Measurements from ENCODE around the gene CLEC9A. TPM values are rescaled to one million over a fixed set of nuclear protein-coding genes. Genes with fewer than 3 reads are reported as not detected.

The CLEC9A gene
- total RNA-seq, 2 experiments from 2014 or later = not detected

DNA sequence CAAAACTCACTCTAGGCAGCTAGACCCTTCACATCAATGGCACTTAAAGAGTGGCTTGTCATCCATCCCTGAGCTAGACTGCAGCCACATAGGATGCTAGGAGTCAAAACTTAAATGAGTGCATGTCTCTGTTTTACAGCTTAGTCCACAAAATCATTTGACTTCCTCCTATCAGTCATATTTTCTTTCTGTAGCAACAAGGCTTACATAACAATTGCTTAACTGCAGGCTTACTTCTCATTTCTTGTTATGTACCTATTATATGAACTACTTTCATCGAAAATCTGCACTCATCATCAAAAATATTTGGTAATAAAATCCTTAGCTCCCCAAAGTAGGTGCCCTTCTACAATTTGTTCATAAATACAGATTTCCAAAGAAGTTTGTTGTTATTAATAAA is 38.2 kb downstream of the CLEC9A start:
- H3K27me3 Mint-ChIP-seq (ENCODE audit: low read depth) = peaks cover 10% of the 10 kb centered on the region
- no peaks in the 10 kb centered on the region for H3K4me1 Mint-ChIP-seq (ENCODE audit: low read depth)
- DNase-seq = no peak
- no peaks in the 10 kb centered on the region for H3K36me3 Mint-ChIP-seq (ENCODE audit: low read depth)
- H3K4me3 Mint-ChIP-seq = no peak overlapping the region
- intact Hi-C loops (cut with micrococcal nuclease) = no loop called here
- no peaks in the 10 kb centered on the region for H3K9me3 Mint-ChIP-seq
- no peak overlapping the region for H3K27ac Mint-ChIP-seq
- CTCF ChIA-PET = no interaction called here

DNA sequence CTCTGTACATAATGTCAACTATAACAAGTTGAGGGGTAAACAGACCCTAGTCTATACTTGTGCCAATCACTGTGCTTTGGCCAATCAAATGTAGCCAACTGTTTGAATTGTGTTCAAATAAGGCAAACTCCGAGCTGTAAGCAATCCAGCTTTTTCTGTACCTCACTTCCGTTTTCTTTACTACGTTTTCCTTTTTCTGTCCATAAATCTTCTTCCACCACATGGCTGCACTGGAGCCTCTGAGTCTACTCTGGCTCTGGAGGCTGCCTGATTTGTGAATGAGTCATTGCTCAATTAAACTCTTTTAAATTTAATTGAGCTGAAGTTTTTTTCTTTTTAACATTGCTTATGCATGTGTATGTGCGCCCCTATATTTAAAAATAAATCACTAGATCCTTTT is 38.6 kb downstream of the CLEC9A start:
- H3K27me3 Mint-ChIP-seq (ENCODE audit: low read depth) = peaks cover 10% of the 10 kb centered on the region
- CTCF ChIA-PET = interaction anchor here (0.7 kb wide), 1 partner anchor 10 kb away, joined by 3 read pairs; no protein-coding TSS in a partner anchor
- intact Hi-C loops (cut with micrococcal nuclease) = no loop called here

DNA sequence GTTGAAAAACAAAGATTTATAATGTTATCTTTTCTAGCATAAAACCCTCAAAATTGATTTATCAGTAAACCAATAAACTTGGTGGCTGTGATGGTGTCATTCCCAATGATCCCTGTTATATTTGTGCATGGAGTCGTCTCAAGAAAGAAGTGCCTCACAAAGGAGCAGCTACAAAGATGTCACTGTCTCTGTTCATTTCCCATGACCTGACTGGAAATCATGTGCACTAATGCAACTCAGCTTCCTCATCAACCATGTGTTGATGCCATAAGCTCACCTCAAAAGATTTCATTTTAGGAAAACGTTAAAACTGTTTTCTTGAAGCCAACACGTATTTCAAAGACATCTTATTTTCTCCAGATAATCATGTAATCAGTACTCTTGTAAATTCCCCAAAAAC is 39.5 kb downstream of the CLEC9A start:
- no peak overlapping the region for H3K4me3 Mint-ChIP-seq
- H3K9me3 Mint-ChIP-seq = no peaks in the 10 kb centered on the region
- CTCF ChIA-PET = interaction anchor here (0.7 kb wide), 2 partner anchors 11 to 56 kb away, joined by 3 read pairs; no protein-coding TSS in a partner anchor
- no peaks in the 10 kb centered on the region for H3K4me1 Mint-ChIP-seq (ENCODE audit: low read depth)
- no peak overlapping the region for H3K27ac Mint-ChIP-seq
- intact Hi-C loops (cut with micrococcal nuclease) = no loop called here
- no peaks in the 10 kb centered on the region for H3K36me3 Mint-ChIP-seq (ENCODE audit: low read depth)
- no peak for DNase-seq
- H3K27me3 Mint-ChIP-seq (ENCODE audit: low read depth) = peaks cover 10% of the 10 kb centered on the region

More for the DNA sequence above, 38.6 kb downstream of the CLEC9A start:
- Mint-ChIP-seq H3K4me3 (no peak overlapping the region), H3K36me3 (ENCODE audit: low read depth) (no peaks in the 10 kb centered on the region), H3K9me3 (no peaks in the 10 kb centered on the region), H3K27ac (no peak overlapping the region), H3K4me1 (ENCODE audit: low read depth) (no peaks in the 10 kb centered on the region)
- no peak for DNase-seq

DNA sequence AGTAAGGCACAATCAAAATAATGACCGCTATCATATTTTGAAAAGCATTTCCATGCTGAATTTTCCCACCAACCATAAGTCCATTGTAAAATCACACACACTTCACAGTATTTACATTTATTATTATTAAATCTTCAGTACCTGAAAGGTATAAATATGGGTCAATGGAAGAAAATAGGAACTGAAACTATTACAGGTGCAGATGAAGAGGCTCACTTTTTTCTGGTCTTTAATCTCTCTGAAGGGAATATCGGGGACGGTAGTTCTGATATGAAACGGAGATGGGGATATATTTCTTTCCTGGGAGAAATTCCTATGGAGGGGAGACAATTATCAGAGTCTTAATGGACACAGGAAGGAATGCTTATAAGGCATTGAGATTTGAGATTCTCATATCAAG is 39.9 kb downstream of the CLEC9A start:
- H3K4me3 Mint-ChIP-seq = no peak overlapping the region
- intact Hi-C loops (cut with micrococcal nuclease) = no loop called here
- no peak for DNase-seq
- H3K27me3 Mint-ChIP-seq (ENCODE audit: low read depth) = peaks cover 10% of the 10 kb centered on the region
- H3K27ac Mint-ChIP-seq = no peak overlapping the region
- CTCF ChIA-PET = interaction anchor here (0.7 kb wide), 1 partner anchor 56 kb away, joined by 3 read pairs; no protein-coding TSS in a partner anchor
- no peaks in the 10 kb centered on the region for H3K36me3 Mint-ChIP-seq (ENCODE audit: low read depth)
- H3K4me1 Mint-ChIP-seq (ENCODE audit: low read depth) = no peaks in the 10 kb centered on the region
- no peaks in the 10 kb centered on the region for H3K9me3 Mint-ChIP-seq

DNA sequence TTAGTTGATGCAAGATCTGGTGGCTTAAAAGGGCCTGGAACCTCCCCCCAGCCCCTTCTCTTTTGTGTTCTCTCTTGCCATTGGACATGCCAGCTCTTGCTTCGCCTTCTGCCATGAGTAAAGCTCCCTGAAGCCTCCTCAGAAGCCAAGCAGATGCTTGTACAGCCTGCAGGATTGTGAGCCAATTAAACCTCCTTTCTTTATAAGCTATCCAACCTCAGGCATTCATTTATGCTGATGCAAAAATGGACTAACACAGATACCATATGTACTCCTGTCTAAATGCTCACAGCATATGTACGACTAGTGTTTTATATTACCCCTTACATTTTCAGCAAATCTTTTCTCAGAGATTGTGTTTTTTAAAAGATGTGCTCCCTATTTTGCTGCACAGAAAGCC is 41.6 kb downstream of the CLEC9A start:
- Mint-ChIP-seq H3K4me3 (no peak overlapping the region), H3K9me3 (no peaks in the 10 kb centered on the region), H3K36me3 (ENCODE audit: low read depth) (no peaks in the 10 kb centered on the region), H3K27me3 (ENCODE audit: low read depth) (peaks cover 10% of the 10 kb centered on the region), H3K4me1 (ENCODE audit: low read depth) (no peaks in the 10 kb centered on the region), H3K27ac (no peak overlapping the region)
- intact Hi-C loops (cut with micrococcal nuclease) = no loop called here
- DNase-seq = no peak
- CTCF ChIA-PET = no interaction called here

DNA sequence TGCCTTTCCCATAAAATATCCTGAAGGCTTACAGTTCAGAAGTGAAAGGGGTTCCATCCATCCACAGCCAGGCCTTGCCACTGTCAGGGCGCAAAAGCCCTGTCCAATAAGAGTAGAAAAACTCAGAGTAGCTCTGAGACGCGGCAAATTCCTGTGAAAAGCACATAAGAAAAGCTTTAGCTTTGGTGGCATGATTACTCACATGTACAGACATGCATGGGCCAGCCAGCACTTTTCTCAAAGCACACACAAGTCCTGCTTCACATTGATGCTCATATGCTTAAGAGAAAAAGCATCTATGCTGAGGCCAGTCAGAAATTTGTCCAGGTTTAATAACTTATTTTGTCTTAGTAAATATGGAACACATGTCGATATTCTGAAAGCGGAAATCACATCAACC is 42.8 kb downstream of the CLEC9A start:
- CTCF ChIA-PET = no interaction called here

DNA sequence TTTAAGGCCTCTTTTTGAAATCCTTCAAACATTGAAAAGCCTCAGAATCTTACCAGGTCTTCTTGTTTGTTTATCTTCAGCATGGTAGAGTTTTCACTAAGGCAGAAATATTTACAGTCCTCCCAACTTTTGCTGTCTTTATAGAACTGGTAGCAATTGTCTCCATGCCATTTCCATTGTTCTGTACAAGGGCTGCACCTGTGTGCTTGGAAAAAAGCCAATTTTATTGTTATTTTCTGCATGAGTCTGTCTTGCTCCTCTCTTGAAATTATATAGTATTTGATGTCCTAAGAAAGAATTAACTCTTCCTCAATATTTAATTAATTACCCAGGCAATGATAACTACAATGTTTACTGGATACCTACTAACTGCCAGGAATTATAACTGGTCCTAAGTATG is 45.0 kb downstream of the CLEC9A start:
- Mint-ChIP-seq H3K27ac (no peak overlapping the region), H3K4me1 (ENCODE audit: low read depth) (no peaks in the 10 kb centered on the region), H3K27me3 (ENCODE audit: low read depth) (peaks cover 3% of the 10 kb centered on the region), H3K9me3 (no peaks in the 10 kb centered on the region), H3K36me3 (ENCODE audit: low read depth) (no peaks in the 10 kb centered on the region), H3K4me3 (no peak overlapping the region)
- CTCF ChIA-PET = no interaction called here
- intact Hi-C loops (cut with micrococcal nuclease) = no loop called here
- DNase-seq = no peak

More for the DNA sequence above, 42.8 kb downstream of the CLEC9A start:
- intact Hi-C loops (cut with micrococcal nuclease) = no loop called here
- no peak overlapping the region for H3K27ac Mint-ChIP-seq
- no peaks in the 10 kb centered on the region for H3K4me1 Mint-ChIP-seq (ENCODE audit: low read depth)
- H3K36me3 Mint-ChIP-seq (ENCODE audit: low read depth) = no peaks in the 10 kb centered on the region
- no peak for DNase-seq
- H3K9me3 Mint-ChIP-seq = no peaks in the 10 kb centered on the region
- H3K27me3 Mint-ChIP-seq (ENCODE audit: low read depth) = peaks cover 7% of the 10 kb centered on the region
- H3K4me3 Mint-ChIP-seq = no peak overlapping the region

DNA sequence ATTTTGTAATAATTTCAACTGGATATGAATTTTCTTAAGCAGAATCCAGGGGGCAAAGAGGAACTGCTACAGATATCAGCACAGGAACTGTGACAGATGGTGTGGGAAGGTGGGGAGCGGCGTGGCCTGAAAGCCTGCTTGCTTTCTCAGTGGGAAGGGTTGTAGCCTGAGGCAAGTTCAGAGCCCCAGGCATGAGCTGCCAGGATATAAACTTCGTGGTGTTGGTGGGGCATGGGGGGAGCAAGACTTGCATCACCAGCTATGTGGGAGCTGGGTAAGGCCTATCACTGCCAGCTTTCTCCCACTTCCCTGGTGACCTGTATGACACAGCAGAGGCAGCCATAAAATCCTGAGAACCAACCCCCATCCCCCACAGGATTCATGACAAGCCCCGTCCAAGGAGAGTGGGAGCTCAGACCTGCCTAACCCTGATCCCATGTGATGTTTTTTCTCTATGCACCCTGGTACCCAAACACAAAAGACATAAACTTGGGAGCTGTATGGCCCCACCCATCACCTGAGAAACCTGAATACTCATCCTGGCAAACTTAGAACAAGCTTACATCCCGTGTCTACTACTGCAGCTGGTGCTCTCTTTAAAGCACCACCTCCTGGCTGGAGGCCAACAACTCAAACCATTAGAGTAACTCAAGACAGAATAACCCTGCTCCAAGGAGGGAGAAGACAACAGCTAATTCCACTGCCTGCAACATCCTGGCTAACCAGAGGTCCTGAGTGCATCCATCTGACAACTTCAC is 51.8 kb downstream of the CLEC9A start:
- no peak for DNase-seq
- intact Hi-C loops (cut with micrococcal nuclease) = no loop called here
- Mint-ChIP-seq H3K27ac (no peak overlapping the region), H3K9me3 (peaks cover 9% of the 10 kb centered on the region), H3K27me3 (ENCODE audit: low read depth) (no peaks in the 10 kb centered on the region), H3K4me1 (ENCODE audit: low read depth) (no peaks in the 10 kb centered on the region), H3K4me3 (no peak overlapping the region), H3K36me3 (ENCODE audit: low read depth) (peaks cover 2% of the 10 kb centered on the region)
- CTCF ChIA-PET = no interaction called here

DNA sequence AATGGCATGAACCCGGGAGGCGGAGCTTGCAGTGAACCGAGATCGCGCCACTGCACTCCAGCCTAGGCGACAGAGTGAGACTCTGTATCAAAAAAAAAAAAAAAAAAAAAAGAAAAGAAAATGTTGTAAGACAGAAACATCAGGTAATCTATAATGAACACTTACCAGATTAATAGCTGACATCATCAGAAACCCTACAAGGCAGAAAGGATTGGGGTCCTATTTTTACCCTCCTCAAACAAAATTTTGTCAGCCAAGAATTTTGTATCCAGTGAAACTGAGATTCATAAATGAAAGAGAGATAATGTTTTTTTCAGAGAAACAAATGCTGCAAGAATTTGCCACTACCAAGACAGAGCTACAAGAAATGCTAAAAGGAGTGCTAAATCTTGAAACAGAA is 54.3 kb downstream of the CLEC9A start:
- intact Hi-C loops (cut with micrococcal nuclease) = no loop called here

DNA sequence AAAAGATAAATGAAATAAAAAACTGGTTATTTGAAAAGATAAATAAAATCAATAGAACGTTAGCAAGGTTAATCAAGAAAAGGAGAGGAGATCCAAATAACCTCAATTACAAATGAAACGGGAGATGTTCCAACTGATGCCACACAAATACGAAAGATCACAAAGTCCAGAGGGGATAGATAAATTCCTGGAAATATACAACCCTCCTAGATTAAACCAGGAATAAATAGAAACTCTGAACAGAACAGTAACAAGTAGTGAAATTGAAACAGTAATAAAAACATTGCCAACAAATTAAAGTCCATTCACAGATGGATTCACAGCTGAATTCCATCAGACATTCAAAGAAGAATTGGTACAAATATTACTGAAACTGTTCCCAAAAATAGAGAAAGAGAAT is 55.9 kb downstream of the CLEC9A start:
- peaks cover 2% of the 10 kb centered on the region for H3K36me3 Mint-ChIP-seq (ENCODE audit: low read depth)
- CTCF ChIA-PET = no interaction called here
- peaks cover 3% of the 10 kb centered on the region for H3K4me1 Mint-ChIP-seq (ENCODE audit: low read depth)
- H3K27me3 Mint-ChIP-seq (ENCODE audit: low read depth) = no peaks in the 10 kb centered on the region
- H3K27ac Mint-ChIP-seq = no peak overlapping the region
- no peak overlapping the region for H3K4me3 Mint-ChIP-seq
- no peak for DNase-seq
- peaks cover 9% of the 10 kb centered on the region for H3K9me3 Mint-ChIP-seq
- intact Hi-C loops (cut with micrococcal nuclease) = no loop called here

More for the DNA sequence above, 54.3 kb downstream of the CLEC9A start:
- H3K4me1 Mint-ChIP-seq (ENCODE audit: low read depth) = no peaks in the 10 kb centered on the region
- no peaks in the 10 kb centered on the region for H3K27me3 Mint-ChIP-seq (ENCODE audit: low read depth)
- H3K36me3 Mint-ChIP-seq (ENCODE audit: low read depth) = peaks cover 2% of the 10 kb centered on the region
- no peak for DNase-seq
- CTCF ChIA-PET = no interaction called here
- H3K4me3 Mint-ChIP-seq = no peak overlapping the region
- no peak overlapping the region for H3K27ac Mint-ChIP-seq
- H3K9me3 Mint-ChIP-seq = peaks cover 9% of the 10 kb centered on the region

DNA sequence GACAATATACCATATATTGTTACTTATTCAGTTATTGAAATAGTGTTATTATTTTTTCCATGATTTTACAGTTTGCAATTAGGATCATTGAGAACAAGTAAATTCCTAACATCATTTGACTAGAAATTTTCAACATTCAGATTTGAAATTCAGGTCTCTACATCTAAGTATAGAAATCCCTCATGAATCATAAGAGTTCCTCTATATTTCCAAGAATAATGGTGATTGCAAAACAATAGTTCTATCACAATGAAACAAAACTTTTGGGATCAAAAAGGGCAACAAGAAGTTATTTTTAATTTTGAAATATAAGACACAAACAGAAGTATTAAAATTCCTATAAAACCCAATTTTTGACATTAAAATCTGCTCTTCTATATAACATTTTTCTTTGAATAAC is 57.5 kb downstream of the CLEC9A start:
- no peak overlapping the region for H3K27ac Mint-ChIP-seq
- H3K36me3 Mint-ChIP-seq (ENCODE audit: low read depth) = peaks cover 2% of the 10 kb centered on the region
- H3K9me3 Mint-ChIP-seq = peaks cover 9% of the 10 kb centered on the region
- intact Hi-C loops (cut with micrococcal nuclease) = no loop called here
- H3K4me3 Mint-ChIP-seq = no peak overlapping the region
- peaks cover 3% of the 10 kb centered on the region for H3K4me1 Mint-ChIP-seq (ENCODE audit: low read depth)
- CTCF ChIA-PET = no interaction called here
- no peak for DNase-seq
- H3K27me3 Mint-ChIP-seq (ENCODE audit: low read depth) = no peaks in the 10 kb centered on the region

DNA sequence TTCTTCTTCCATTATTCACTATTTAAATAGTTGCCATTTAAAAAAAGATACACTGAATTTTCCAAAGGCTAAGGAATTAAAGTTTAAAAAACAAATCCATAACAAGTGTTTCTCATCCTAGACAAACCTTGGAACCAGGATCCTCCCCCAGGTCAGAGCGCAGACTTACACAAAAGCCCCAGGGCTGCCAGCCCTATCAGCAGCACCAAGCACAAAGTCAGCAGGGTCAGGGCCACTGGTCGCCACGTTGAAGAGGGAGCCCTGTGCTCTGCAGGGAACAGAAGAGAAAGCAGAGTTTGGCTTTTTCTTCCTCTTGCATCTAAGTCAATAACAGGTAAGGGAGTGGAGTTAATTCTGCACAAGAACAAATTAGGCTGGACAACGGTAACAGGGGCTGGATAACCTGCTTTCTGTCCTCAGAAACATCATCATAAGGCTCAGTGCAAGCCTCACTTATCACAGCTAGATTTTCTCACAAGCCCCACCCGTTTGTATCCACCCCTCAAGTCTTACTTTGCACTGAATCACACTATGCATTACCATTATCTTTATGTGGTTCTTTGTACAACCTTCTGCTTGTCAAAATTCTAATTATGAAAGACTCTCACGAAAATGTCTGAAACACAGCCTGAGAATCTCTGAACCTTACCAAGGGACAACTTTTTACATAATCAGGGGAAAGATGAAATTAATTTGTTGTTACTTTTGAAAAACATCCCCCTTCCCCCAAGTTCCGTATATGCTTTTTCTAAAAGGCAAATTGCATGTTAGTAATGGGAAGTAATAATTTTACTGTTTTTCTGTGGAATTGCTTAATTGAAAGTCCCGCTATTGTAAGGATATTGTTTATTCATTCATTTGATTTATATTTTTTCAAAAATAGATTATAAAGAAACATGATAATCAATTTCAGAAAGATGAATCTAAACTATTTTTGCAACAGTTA is 58.7 kb downstream of the CLEC9A start:
- no peak overlapping the region for H3K27ac Mint-ChIP-seq
- CTCF ChIA-PET = interaction anchor here (1.1 kb wide), 1 partner anchor 272 kb away, joined by 4 read pairs; no protein-coding TSS in a partner anchor
- no peak overlapping the region for H3K4me3 Mint-ChIP-seq

More for the DNA sequence above, 58.7 kb downstream of the CLEC9A start:
- DNase-seq = no peak
- H3K9me3 Mint-ChIP-seq = peaks cover 5% of the 10 kb centered on the region
- H3K4me1 Mint-ChIP-seq (ENCODE audit: low read depth) = peaks cover 3% of the 10 kb centered on the region
- peaks cover 2% of the 10 kb centered on the region for H3K36me3 Mint-ChIP-seq (ENCODE audit: low read depth)
- no peaks in the 10 kb centered on the region for H3K27me3 Mint-ChIP-seq (ENCODE audit: low read depth)
- intact Hi-C loops (cut with micrococcal nuclease) = no loop called here
